K562 (cell line): Measurements from ENCODE around the gene COG4. TPM values are rescaled to one million over a fixed set of nuclear protein-coding genes. Genes with fewer than 3 reads are reported as not detected.

Experiments used
- EP400 ChIP-seq: fragments of 450-650 bp; IDR thresholded peaks from 2 replicates; pipeline ENCODE4 v1.6.1; 2017; ENCODE audit warnings: antibody characterized with exemption, mild to moderate bottlenecking, moderate library complexity
- ETV5 ChIP-seq: sonication (generic); formaldehyde crosslinking; IDR thresholded peaks from 2 replicates; pipeline ENCODE4 v1.4.0; 2020; ENCODE audit warnings: low read depth, mild to moderate bottlenecking, missing genetic modification reagents
- HMBOX1 ChIP-seq: sonication (generic); IDR thresholded peaks from 2 replicates; pipeline ENCODE4 v1.6.1; 2016
- MAFG ChIP-seq: fragments of 450-650 bp; conservative IDR thresholded peaks from 2 replicates; pipeline ENCODE4 v1.6.1; 2016; ENCODE audit warnings: missing genetic modification characterization, missing compliant biosample characterization
- MGA ChIP-seq: fragments of 450-650 bp; IDR thresholded peaks from 2 replicates; pipeline ENCODE4 v1.6.1; 2016; ENCODE audit warnings: mild to moderate bottlenecking, moderate library complexity
- MTA1 ChIP-seq: fragments of 450-650 bp; IDR thresholded peaks from 2 replicates; pipeline ENCODE4 v1.6.1; 2017; ENCODE audit warnings: borderline replicate concordance
- NCOA1 ChIP-seq: fragments of 450-650 bp; IDR thresholded peaks from 2 replicates; pipeline ENCODE4 v1.6.1; 2016; ENCODE audit warnings: low read depth
- RBM14 ChIP-seq: fragments of 200-400 bp; formaldehyde crosslinking; IDR thresholded peaks from 2 replicates; pipeline ENCODE4 v1.6.1; 2018; ENCODE audit warnings: low read depth, mild to moderate bottlenecking, low read length, moderate library complexity, borderline replicate concordance; ENCODE audit not compliant: insufficient read depth
- RNF2 ChIP-seq: sonication (generic); IDR thresholded peaks from 2 replicates; pipeline ENCODE4 v1.6.1; 2016
- STAT5A ChIP-seq: IDR thresholded peaks from 2 replicates; pipeline ENCODE4 v1.6.1; 2012; ENCODE audit warnings: low read length, inconsistent platforms, borderline replicate concordance
- TCFL5 ChIP-seq: fragments of 250-450 bp; sonication (Bioruptor Pico); conservative IDR thresholded peaks from 2 replicates; pipeline ENCODE4 v1.6.1; 2021; ENCODE audit warnings: mild to moderate bottlenecking, moderate library complexity, matching md5 sums
- THAP7 ChIP-seq: fragments of 250-450 bp; sonication (Bioruptor Pico); IDR thresholded peaks from 2 replicates; pipeline ENCODE4 v1.5.0; 2021
- ZNF146 ChIP-seq: IDR thresholded peaks from one replicate; pipeline ENCODE4 v1.6.1; 2018; ENCODE audit warnings: missing compliant biosample characterization; ENCODE audit not compliant: unreplicated experiment
- ZNF507 ChIP-seq: conservative IDR thresholded peaks from 2 replicates; pipeline ENCODE4 v1.6.1; 2017; ENCODE audit warnings: missing genetic modification characterization, missing compliant biosample characterization
- ZNF511 ChIP-seq: sonication (generic); formaldehyde crosslinking; IDR thresholded peaks from 2 replicates; pipeline ENCODE4 v1.8.0; 2022; ENCODE audit warnings: mild to moderate bottlenecking, missing genetic modification reagents
- ZNF668 ChIP-seq: fragments of 250-450 bp; sonication (Bioruptor Pico); IDR thresholded peaks from 2 replicates; pipeline ENCODE4 v1.8.0; 2022; ENCODE audit warnings: mild to moderate bottlenecking, inconsistent platforms
- polyA plus RNA-seq, 8 experiments: library from polyadenylated mRNA; depleted of rRNA in 4 of 8; stranded (reverse) in 5 of 8; unstranded in 3 of 8; fragments of >200 nt; fragmentation: Nextera tagmentation in 2 of 8; fragmentation: Illumina TruSeq in 1 of 8; extraction: Ambion mirVana in 2 of 8; extraction: Trizol in 1 of 8; gene quantifications; 2 replicates each; pipeline versions ENCODE4 v1.2.1 to v1.2.3, GENCODE V29; 2011 to 2014; ENCODE audit warnings: inconsistent platforms in 1 of 8, missing spikeins in 1 of 8
- total RNA-seq, 7 experiments: library from RNA; depleted of rRNA in 6 of 7; stranded (reverse); fragments of >200 nt in 6 of 7; fragmentation: Illumina TruSeq in 2 of 7; extraction: Trizol in 2 of 7; gene quantifications; 2 replicates each; pipeline versions ENCODE4 v1.2.1 to v1.2.3, GENCODE V29; 2011 to 2021; ENCODE audit warnings: low replicate concordance in 1 of 7

The COG4 gene
- total and polyA plus RNA-seq, 9 of the 15 experiments (the other 6 are each of a cell fraction or from before 2014, with no cell fraction given), result 13.7 to 73.9 (median 44.2) TPM

GRCh38 chr16:70437017-70437581 is 86.3 kb downstream of the COG4 start (continued):
- TF ChIP-seq ZNF146 (no peak), RBM14 (no peak), MGA (no peak), NCOA1 (peak; percentile 71), ZNF668 (CRISPR knock-in tag) (no peak), EP400 (peak; percentile 46), THAP7 (CRISPR knock-in tag) (no peak), STAT5A (peak; percentile 47; the same call in 1 of the 2 replicates), MAFG (tag) (no peak), ETV5 (CRISPR knock-in tag) (no peak), ZNF511 (CRISPR knock-in tag) (no peak), HMBOX1 (no peak), RNF2 (peak; percentile 93), TCFL5 (CRISPR knock-in tag) (no peak), MTA1 (no peak), ZNF507 (no peak)
